Natural killer cell treated with Interleukin-12 subunit alpha and Interleukin-12 subunit beta and Interleukin-15 and Interleukin-18, amount 100 ng/mL, for 72 hours (primary cell): ENCODE data around the gene MACROD1. TPM values are rescaled to one million over a fixed set of nuclear protein-coding genes. Genes with fewer than 3 reads are reported as not detected.

ENCODE experiments used
- ATAC-seq, 2 donors: fragments of 150-1000 bp; cut with Tn5 transposase in 1 of 2; sonication (Bioruptor Pico), chemical (Tn5 transposase) in 1 of 2; 2 replicates each; pipeline ENCODE4 v1.10.0; 2021
- DNase-seq: peaks from one replicate; pipeline ENCODE4 v3.0.0; 2022; ENCODE audit warnings: low spot score
- H3K27ac Mint-ChIP-seq, 2 donors: 1 replicate in 1 of 2; 2 replicates in 1 of 2; pipeline ENCODE4 v1.8.0; 2022; ENCODE audit warnings: mixed read lengths in 2 of 2, mild to moderate bottlenecking in 1 of 2, moderate library complexity in 1 of 2
- H3K27me3 Mint-ChIP-seq, 2 donors: 1 replicate in 1 of 2; 2 replicates in 1 of 2; pipeline ENCODE4 v1.8.0; 2022; ENCODE audit warnings: mixed read lengths in 2 of 2
- H3K36me3 Mint-ChIP-seq: one replicate; pipeline ENCODE4 v1.8.0; 2022; ENCODE audit warnings: mixed read lengths
- H3K4me1 Mint-ChIP-seq, 2 donors: 1 replicate in 1 of 2; 2 replicates in 1 of 2; pipeline ENCODE4 v1.8.0; 2022; ENCODE audit warnings: low read depth in 2 of 2, mixed read lengths in 2 of 2, mild to moderate bottlenecking in 1 of 2
- H3K4me3 Mint-ChIP-seq: one replicate; pipeline ENCODE4 v1.8.0; 2022; ENCODE audit warnings: mixed read lengths
- H3K9me3 Mint-ChIP-seq: 2 replicates; pipeline ENCODE4 v1.8.0; 2022; ENCODE audit warnings: mixed read lengths
- total RNA-seq, 2 donors: library from RNA; stranded (reverse); gene quantifications; one replicate each; pipeline ENCODE4 v1.2.3, GENCODE V29; 2022

MACROD1 gene
- total RNA-seq, 2 donors from 2014 or later: 3.0 to 12.7 TPM

GRCh38 chr11:64036087-64037026, 129.6 kb downstream of the MACROD1 start:
- DNase-seq: no peak
- Mint-ChIP-seq H3K36me3 (no peaks in the 10 kb centered on the region), H3K27me3 (peaks cover 17 to 19% of the 10 kb centered on the region in 2 donors), H3K27ac (no peak overlapping the region), H3K4me1 (peaks cover 4 to 6% of the 10 kb centered on the region in 2 donors), H3K9me3 (no peaks in the 10 kb centered on the region), H3K4me3 (no peak overlapping the region)
- ATAC-seq: no peak

- Mint-ChIP-seq H3K4me1 (peaks cover 4 to 6% of the 10 kb centered on the region in 2 donors), H3K4me3 (no peak within 1 kb of the TSS), H3K27ac (no peak within 1 kb of the TSS), H3K36me3 (no peaks in the 10 kb centered on the region), H3K9me3 (no peaks in the 10 kb centered on the region), H3K27me3 (peaks cover 17 to 21% of the 10 kb centered on the region in 2 donors)
- DNase-seq: no peak
- ATAC-seq: no peak
Measured at GRCh38 chr11:64035576-64035975, 130.3 kb downstream of the MACROD1 start, which contains the start of gene FLRT1. Gene FLRT1, plus strand, starts transcription at chr11:64035931. Its CDS starts 80,337 bp downstream, at chr11:64116268.

GRCh38 chr11:64035081-64035524, 130.8 kb downstream of the MACROD1 start:
- Mint-ChIP-seq H3K36me3 (no peaks in the 10 kb centered on the region), H3K4me3 (no peak overlapping the region), H3K27ac (no peak overlapping the region), H3K4me1 (peaks cover 4 to 6% of the 10 kb centered on the region in 2 donors), H3K27me3 (peaks cover 20 to 22% of the 10 kb centered on the region in 2 donors), H3K9me3 (no peaks in the 10 kb centered on the region)
- DNase-seq: no peak
- no peak for ATAC-seq

- ATAC-seq (no peak), DNase-seq (no peak)
- no peak overlapping the region for H3K4me3 Mint-ChIP-seq
- peaks cover 4% of the 10 kb centered on the region in 2 donors for H3K4me1 Mint-ChIP-seq
- no peak overlapping the region for H3K27ac Mint-ChIP-seq
- no peaks in the 10 kb centered on the region for H3K36me3 Mint-ChIP-seq
- no peaks in the 10 kb centered on the region for H3K9me3 Mint-ChIP-seq
- H3K27me3 Mint-ChIP-seq: peaks cover 17 to 23% of the 10 kb centered on the region in 2 donors
Measured at GRCh38 chr11:64034411-64034811, 131.5 kb downstream of the MACROD1 start.

GRCh38 chr11:64032050-64032449, 133.9 kb downstream of the MACROD1 start:
- Mint-ChIP-seq H3K4me1 (peaks cover 4% of the 10 kb centered on the region in 2 donors), H3K4me3 (no peak overlapping the region), H3K36me3 (no peaks in the 10 kb centered on the region), H3K27me3 (peaks cover 17 to 23% of the 10 kb centered on the region in 2 donors), H3K27ac (no peak overlapping the region), H3K9me3 (no peaks in the 10 kb centered on the region)
- DNase-seq (no peak), ATAC-seq (no peak)

GRCh38 chr11:64031001-64031400, 134.9 kb downstream of the MACROD1 start:
- H3K27me3 Mint-ChIP-seq: peaks cover 17 to 23% of the 10 kb centered on the region in 2 donors
- no peak overlapping the region for H3K4me3 Mint-ChIP-seq
- H3K27ac Mint-ChIP-seq: no peak overlapping the region
- no peaks in the 10 kb centered on the region for H3K9me3 Mint-ChIP-seq
- DNase-seq (no peak), ATAC-seq (peak in 1 of 2 donors; percentile 17)
- peaks cover 4% of the 10 kb centered on the region in 2 donors for H3K4me1 Mint-ChIP-seq
- no peaks in the 10 kb centered on the region for H3K36me3 Mint-ChIP-seq

- ATAC-seq (no peak), DNase-seq (no peak)
- Mint-ChIP-seq H3K36me3 (no peaks in the 10 kb centered on the region), H3K27me3 (peaks cover 11 to 16% of the 10 kb centered on the region in 2 donors), H3K4me1 (no peaks in the 10 kb centered on the region), H3K27ac (no peak overlapping the region), H3K4me3 (no peak overlapping the region), H3K9me3 (no peaks in the 10 kb centered on the region)
Measured at GRCh38 chr11:64029773-64030172, 136.1 kb downstream of the MACROD1 start.

- H3K27ac Mint-ChIP-seq: no peak overlapping the region
- no peak for ATAC-seq
Measured at GRCh38 chr11:64028398-64029115, 137.4 kb downstream of the MACROD1 start.

GRCh38 chr11:64027651-64028397, 138.1 kb downstream of the MACROD1 start:
- H3K27me3 Mint-ChIP-seq: peaks cover 2 to 6% of the 10 kb centered on the region in 2 donors
- no peak overlapping the region for H3K4me3 Mint-ChIP-seq
- DNase-seq (no peak), ATAC-seq (peak in 1 of 2 donors; percentile 29)
- no peaks in the 10 kb centered on the region for H3K4me1 Mint-ChIP-seq
- H3K27ac Mint-ChIP-seq: no peak overlapping the region
- H3K36me3 Mint-ChIP-seq: no peaks in the 10 kb centered on the region
- no peaks in the 10 kb centered on the region for H3K9me3 Mint-ChIP-seq

More at GRCh38 chr11:64028398-64029115, 137.4 kb downstream of the MACROD1 start:
- H3K27me3 Mint-ChIP-seq: peaks cover 2 to 6% of the 10 kb centered on the region in 2 donors
- no peak overlapping the region for H3K4me3 Mint-ChIP-seq
- no peak for DNase-seq
- no peaks in the 10 kb centered on the region for H3K36me3 Mint-ChIP-seq
- no peaks in the 10 kb centered on the region for H3K4me1 Mint-ChIP-seq
- no peaks in the 10 kb centered on the region for H3K9me3 Mint-ChIP-seq

- no peaks in the 10 kb centered on the region for H3K9me3 Mint-ChIP-seq
- H3K4me3 Mint-ChIP-seq: no peak overlapping the region
- H3K27ac Mint-ChIP-seq: no peak overlapping the region
- no peak for ATAC-seq
- DNase-seq: no peak
- no peaks in the 10 kb centered on the region for H3K4me1 Mint-ChIP-seq
- H3K36me3 Mint-ChIP-seq: no peaks in the 10 kb centered on the region
- peaks cover 2 to 6% of the 10 kb centered on the region in 2 donors for H3K27me3 Mint-ChIP-seq
Measured at GRCh38 chr11:64026575-64027205, 139.2 kb downstream of the MACROD1 start.

GRCh38 chr11:64025205-64025604, 140.7 kb downstream of the MACROD1 start:
- H3K4me1 Mint-ChIP-seq: no peaks in the 10 kb centered on the region
- no peaks in the 10 kb centered on the region for H3K9me3 Mint-ChIP-seq
- ATAC-seq: no peak
- H3K36me3 Mint-ChIP-seq: no peaks in the 10 kb centered on the region
- H3K27ac Mint-ChIP-seq: no peak overlapping the region
- peaks cover 0 to 2% of the 10 kb centered on the region in 2 donors for H3K27me3 Mint-ChIP-seq
- no peak overlapping the region for H3K4me3 Mint-ChIP-seq
- DNase-seq: no peak

- no peak for ATAC-seq
- Mint-ChIP-seq H3K27ac (no peak overlapping the region), H3K4me1 (no peaks in the 10 kb centered on the region), H3K27me3 (no peaks in the 10 kb centered on the region), H3K36me3 (no peaks in the 10 kb centered on the region), H3K4me3 (no peak overlapping the region), H3K9me3 (no peaks in the 10 kb centered on the region)
- no peak for DNase-seq
Measured at GRCh38 chr11:64023712-64024710, 141.9 kb downstream of the MACROD1 start.
